ENCODE results near the gene DEDD2.

DEDD2 gene

GRCh38 chr19:42228641-42229040 is 11.2 kb upstream of the DEDD2 start:
- no peak for DNase-seq (ENCODE audit: low spot score)

GRCh38 chr19:42226886-42227285 is 9.4 kb upstream of the DEDD2 start:
- DNase-seq (ENCODE audit: low spot score) = no peak

GRCh38 chr19:42225718-42226292 is 8.3 kb upstream of the DEDD2 start:
- DNase-seq (ENCODE audit: low spot score) = no peak

- DNase-seq (ENCODE audit: low spot score) = no peak
These were observed 7.7 kb upstream of the DEDD2 start for GRCh38 chr19:42224940-42225717.

- DNase-seq (ENCODE audit: low spot score) = no peak
These were observed 3.2 kb upstream of the DEDD2 start for GRCh38 chr19:42220751-42221097.

- DNase-seq (ENCODE audit: low spot score) = peak; percentile 97
These were observed 2.6 kb upstream of the DEDD2 start, which contains the start of gene ZNF526 for GRCh38 chr19:42219812-42220750. ZNF526 (plus strand) TSS chr19:42220312; CDS start chr19:42224404, 4,092 bp downstream.

- no peak for DNase-seq (ENCODE audit: low spot score)
These were observed 591 bp downstream of the DEDD2 start for GRCh38 chr19:42216653-42217519.

GRCh38 chr19:42214810-42215485 is 2.5 kb downstream of the DEDD2 start:
- DNase-seq (ENCODE audit: low spot score) = no peak

GRCh38 chr19:42212886-42213285 is 4.6 kb downstream of the DEDD2 start:
- no peak for DNase-seq (ENCODE audit: low spot score)

- DNase-seq (ENCODE audit: low spot score) = no peak
These were observed 8.9 kb downstream of the DEDD2 start for GRCh38 chr19:42208612-42209011.

- DNase-seq (ENCODE audit: low spot score) = peak; percentile 37
These were observed 9.7 kb downstream of the DEDD2 start for GRCh38 chr19:42207767-42208271.

- DNase-seq (ENCODE audit: low spot score) = no peak
These were observed 10.4 kb downstream of the DEDD2 start for GRCh38 chr19:42206871-42207755.

- DNase-seq (ENCODE audit: low spot score) = no peak
These were observed 12.8 kb downstream of the DEDD2 start for GRCh38 chr19:42204664-42205063.

- no peak for DNase-seq (ENCODE audit: low spot score)
These were observed 13.8 kb downstream of the DEDD2 start for GRCh38 chr19:42203700-42204099.

GRCh38 chr19:42202290-42202880 is 15.1 kb downstream of the DEDD2 start:
- DNase-seq (ENCODE audit: low spot score) = no peak

GRCh38 chr19:42201489-42202289 is 15.8 kb downstream of the DEDD2 start:
- DNase-seq (ENCODE audit: low spot score) = peak; percentile 59

GRCh38 chr19:42200116-42200715 is 17.3 kb downstream of the DEDD2 start:
- DNase-seq (ENCODE audit: low spot score) = no peak

GRCh38 chr19:42199440-42200115 is 17.9 kb downstream of the DEDD2 start:
- DNase-seq (ENCODE audit: low spot score) = peak; percentile 65

Measured in CD4-positive, alpha-beta T cell treated with Interleukin-2 at 100 ng/mL for 4 hours (primary cell).